Activated B cell treated with CpG ODN at 0.5 μM for 24 hours (primary cell): ENCODE results near the gene ANXA8L1. TPM values are rescaled to one million over a fixed set of nuclear protein-coding genes. Genes with fewer than 3 reads are reported as not detected.
"Not testable (repeated sequence)": the region's sequence is repeated elsewhere in the genome, so short reads cannot be mapped to it uniquely, and the experiment has no call there.

Source experiments
- ATAC-seq: fragments of 200-7000 bp; cut with Tn5 transposase; one replicate; pipeline ENCODE4 v1.10.0; 2021; ENCODE audit warnings: low read depth, mild to moderate bottlenecking, moderate library complexity
- CTCF ChIA-PET: fragments of 350-600 bp; sonication (Branson Sonifier 250); formaldehyde crosslinking; loops from one replicate; lab custom pipeline; 2021; ENCODE audit warnings: antibody characterized with exemption; lab: Charles Lee
- POLR2A ChIA-PET: fragments of 350-600 bp; sonication (Branson Sonifier 250); formaldehyde crosslinking; loops from one replicate; lab custom pipeline; 2021; ENCODE audit warnings: antibody characterized with exemption; lab: Charles Lee
- DNase-seq: peaks from one replicate; pipeline ENCODE4 v3.0.0; 2022
- H3K27ac Mint-ChIP-seq: one replicate; pipeline ENCODE4 v1.8.0; 2020; ENCODE audit warnings: mixed read lengths
- H3K27me3 Mint-ChIP-seq: one replicate; pipeline ENCODE4 v1.8.0; 2021; ENCODE audit warnings: mixed read lengths
- H3K36me3 Mint-ChIP-seq: one replicate; pipeline ENCODE4 v1.8.0; 2021; ENCODE audit warnings: low read depth, mixed read lengths
- H3K4me1 Mint-ChIP-seq: one replicate; pipeline ENCODE4 v1.8.0; 2021; ENCODE audit warnings: mixed read lengths
- H3K4me3 Mint-ChIP-seq: one replicate; pipeline ENCODE4 v1.8.0; 2020; ENCODE audit warnings: mild to moderate bottlenecking, mixed read lengths
- H3K9me3 Mint-ChIP-seq: one replicate; pipeline ENCODE4 v1.8.0; 2020; ENCODE audit warnings: mixed read lengths
- intact Hi-C: fragments of 100-400 bp; cut with micrococcal nuclease; formaldehyde crosslinking; loops from one replicate; pipeline ENCODE4 v1.15.1; 2024
- total RNA-seq: library from RNA; stranded (reverse); gene quantifications from 2 replicates; pipeline ENCODE4 v1.2.3, GENCODE V29; 2022

The ANXA8L1 gene
- total RNA-seq, 1 donor from 2014 or later: not detected

- H3K9me3 Mint-ChIP-seq, H3K27ac Mint-ChIP-seq, ATAC-seq, H3K4me1 Mint-ChIP-seq, DNase-seq, H3K27me3 Mint-ChIP-seq, intact Hi-C loops, H3K4me3 Mint-ChIP-seq, POLR2A ChIA-PET, H3K36me3 Mint-ChIP-seq, CTCF ChIA-PET: not testable (repeated sequence)
Measured at GRCh38 chr10:46385858-46386257, 10.3 kb downstream of the ANXA8L1 start.

DNA sequence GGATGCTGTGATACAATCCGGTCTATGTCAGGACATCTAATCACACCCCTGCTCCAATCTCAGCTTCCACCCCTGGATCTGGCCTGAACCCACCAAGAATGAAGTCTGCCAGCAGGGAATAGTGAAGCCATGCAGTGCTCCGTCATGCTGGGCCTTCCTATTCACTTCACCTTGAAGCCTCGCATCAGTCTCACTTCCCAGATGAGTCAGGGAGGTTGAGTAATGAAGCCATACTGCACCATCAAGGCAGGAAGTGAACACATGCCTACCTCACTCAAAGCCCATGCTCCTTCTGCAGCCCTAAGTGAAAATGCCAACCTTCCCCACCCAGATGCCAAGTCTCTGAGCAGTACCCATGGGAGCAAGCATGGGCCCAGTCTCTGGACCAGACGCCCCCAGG lies 11.1 kb downstream of the ANXA8L1 start:
- H3K9me3 Mint-ChIP-seq, ATAC-seq, H3K27ac Mint-ChIP-seq, DNase-seq, H3K27me3 Mint-ChIP-seq, POLR2A ChIA-PET, CTCF ChIA-PET, H3K4me3 Mint-ChIP-seq, H3K36me3 Mint-ChIP-seq, H3K4me1 Mint-ChIP-seq, intact Hi-C loops: not testable (repeated sequence)

GRCh38 chr10:46387309-46387902 lies 11.8 kb downstream of the ANXA8L1 start:
- DNase-seq, POLR2A ChIA-PET: not testable (repeated sequence)

GRCh38 chr10:46391422-46391821 lies 15.8 kb downstream of the ANXA8L1 start:
- H3K4me3 Mint-ChIP-seq, H3K27ac Mint-ChIP-seq, ATAC-seq, POLR2A ChIA-PET, DNase-seq, H3K4me1 Mint-ChIP-seq, H3K36me3 Mint-ChIP-seq, H3K9me3 Mint-ChIP-seq, H3K27me3 Mint-ChIP-seq, CTCF ChIA-PET, intact Hi-C loops: not testable (repeated sequence)

More at GRCh38 chr10:46387309-46387902, 11.8 kb downstream of the ANXA8L1 start:
- H3K4me3 Mint-ChIP-seq, H3K27me3 Mint-ChIP-seq, H3K27ac Mint-ChIP-seq, H3K36me3 Mint-ChIP-seq, CTCF ChIA-PET, intact Hi-C loops, H3K4me1 Mint-ChIP-seq, ATAC-seq, H3K9me3 Mint-ChIP-seq: not testable (repeated sequence)

GRCh38 chr10:46396441-46397279 lies 21.1 kb downstream of the ANXA8L1 start:
- H3K9me3 Mint-ChIP-seq, POLR2A ChIA-PET, H3K4me3 Mint-ChIP-seq, H3K27me3 Mint-ChIP-seq, DNase-seq, H3K27ac Mint-ChIP-seq, intact Hi-C loops, H3K36me3 Mint-ChIP-seq, H3K4me1 Mint-ChIP-seq, ATAC-seq, CTCF ChIA-PET: not testable (repeated sequence)

GRCh38 chr10:46397767-46398166 lies 22.2 kb downstream of the ANXA8L1 start:
- H3K27ac Mint-ChIP-seq, POLR2A ChIA-PET, ATAC-seq: not testable (repeated sequence)

GRCh38 chr10:46398212-46398886 lies 22.8 kb downstream of the ANXA8L1 start:
- CTCF ChIA-PET, H3K4me1 Mint-ChIP-seq, DNase-seq, H3K4me3 Mint-ChIP-seq, intact Hi-C loops, H3K27me3 Mint-ChIP-seq, H3K9me3 Mint-ChIP-seq, ATAC-seq, POLR2A ChIA-PET, H3K36me3 Mint-ChIP-seq, H3K27ac Mint-ChIP-seq: not testable (repeated sequence)

More at GRCh38 chr10:46397767-46398166, 22.2 kb downstream of the ANXA8L1 start:
- H3K27me3 Mint-ChIP-seq, H3K9me3 Mint-ChIP-seq, H3K36me3 Mint-ChIP-seq, intact Hi-C loops, CTCF ChIA-PET, DNase-seq, H3K4me3 Mint-ChIP-seq, H3K4me1 Mint-ChIP-seq: not testable (repeated sequence)

DNA sequence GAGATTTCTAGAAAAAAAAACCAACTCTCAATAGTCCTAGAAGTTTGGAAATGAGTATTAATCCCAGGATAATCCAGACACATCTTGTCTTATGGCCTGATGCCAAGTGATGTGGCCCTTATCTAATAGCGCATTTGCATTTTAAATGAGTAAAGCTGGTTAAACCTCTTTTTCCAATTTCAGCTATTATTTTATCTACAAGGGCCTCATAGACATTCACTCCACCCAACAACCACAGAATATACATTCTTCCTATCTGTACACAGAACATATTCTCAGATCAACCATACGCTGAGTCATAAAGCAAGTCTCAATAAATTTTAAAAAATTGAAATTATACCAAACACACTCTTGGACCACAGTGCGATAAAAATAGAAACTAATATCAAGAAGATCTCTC lies 34.0 kb downstream of the ANXA8L1 start:
- intact Hi-C loops, H3K27me3 Mint-ChIP-seq, H3K36me3 Mint-ChIP-seq, H3K27ac Mint-ChIP-seq, DNase-seq, H3K9me3 Mint-ChIP-seq, ATAC-seq, H3K4me1 Mint-ChIP-seq, H3K4me3 Mint-ChIP-seq, POLR2A ChIA-PET, CTCF ChIA-PET: not testable (repeated sequence)

DNA sequence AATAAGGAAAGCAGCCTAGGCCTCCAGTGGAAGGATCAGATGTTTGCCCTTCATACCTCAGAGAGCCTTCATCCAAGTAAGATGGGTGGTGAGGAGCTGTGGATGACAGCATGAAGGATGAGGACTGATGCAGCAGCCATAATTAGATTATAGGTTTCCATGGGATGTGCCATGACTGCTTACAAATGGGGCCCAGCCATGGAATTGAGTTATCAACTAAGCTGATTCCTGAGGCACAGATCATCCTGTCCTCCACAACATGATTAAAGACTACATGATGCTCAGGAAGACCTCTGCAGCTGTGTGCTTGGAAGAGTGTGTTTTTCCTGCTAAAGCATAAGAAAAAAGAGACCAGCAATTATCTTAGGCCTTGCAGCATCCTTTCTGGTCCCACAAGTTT lies 35.5 kb downstream of the ANXA8L1 start:
- H3K9me3 Mint-ChIP-seq, CTCF ChIA-PET, H3K36me3 Mint-ChIP-seq, ATAC-seq, H3K27me3 Mint-ChIP-seq, H3K4me3 Mint-ChIP-seq, H3K27ac Mint-ChIP-seq, DNase-seq, intact Hi-C loops, POLR2A ChIA-PET, H3K4me1 Mint-ChIP-seq: not testable (repeated sequence)

DNA sequence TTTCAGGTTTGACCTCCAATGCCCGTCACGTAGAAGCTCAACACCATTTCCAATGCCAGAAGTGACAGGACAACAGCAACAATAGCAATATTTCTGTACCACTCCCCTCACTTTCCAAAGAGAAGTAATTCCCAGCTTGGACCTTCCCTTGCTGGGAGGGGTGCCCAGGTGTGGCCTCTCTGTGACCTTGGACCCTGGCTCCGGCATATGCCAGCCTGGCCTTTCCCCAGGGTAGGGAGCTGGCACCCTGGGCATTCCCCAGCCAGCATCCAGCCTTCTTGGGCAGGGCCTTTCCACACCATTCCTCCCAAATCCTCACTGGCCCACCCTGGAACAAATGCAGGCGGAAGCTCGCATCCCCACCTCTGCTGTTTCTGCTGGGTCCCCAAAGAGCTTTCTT lies 37.1 kb downstream of the ANXA8L1 start:
- H3K27ac Mint-ChIP-seq, POLR2A ChIA-PET, CTCF ChIA-PET, intact Hi-C loops, H3K36me3 Mint-ChIP-seq, ATAC-seq, DNase-seq, H3K4me1 Mint-ChIP-seq, H3K9me3 Mint-ChIP-seq, H3K27me3 Mint-ChIP-seq, H3K4me3 Mint-ChIP-seq: not testable (repeated sequence)

DNA sequence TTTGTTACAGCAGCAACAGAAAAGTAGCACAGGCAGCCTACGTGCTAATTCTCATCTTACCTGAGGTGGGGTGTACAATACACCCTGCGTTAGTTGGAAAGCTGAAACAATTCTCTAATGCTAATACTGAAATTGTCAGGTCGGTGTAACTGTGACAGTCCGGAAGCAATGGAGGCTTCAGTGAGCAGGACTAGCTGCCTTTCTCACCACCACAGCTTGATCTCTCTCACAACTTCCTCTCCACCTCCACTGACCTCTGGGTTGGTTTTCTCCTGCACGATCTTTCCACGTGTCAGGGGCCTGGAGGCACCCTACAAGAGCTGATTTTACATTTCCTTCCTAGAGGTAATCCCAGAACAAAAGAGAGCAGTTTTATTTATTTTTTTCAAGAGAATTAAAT lies 39.7 kb downstream of the ANXA8L1 start:
- H3K4me3 Mint-ChIP-seq, ATAC-seq, DNase-seq, POLR2A ChIA-PET, H3K27ac Mint-ChIP-seq, CTCF ChIA-PET, H3K36me3 Mint-ChIP-seq, intact Hi-C loops, H3K27me3 Mint-ChIP-seq, H3K9me3 Mint-ChIP-seq, H3K4me1 Mint-ChIP-seq: not testable (repeated sequence)

DNA sequence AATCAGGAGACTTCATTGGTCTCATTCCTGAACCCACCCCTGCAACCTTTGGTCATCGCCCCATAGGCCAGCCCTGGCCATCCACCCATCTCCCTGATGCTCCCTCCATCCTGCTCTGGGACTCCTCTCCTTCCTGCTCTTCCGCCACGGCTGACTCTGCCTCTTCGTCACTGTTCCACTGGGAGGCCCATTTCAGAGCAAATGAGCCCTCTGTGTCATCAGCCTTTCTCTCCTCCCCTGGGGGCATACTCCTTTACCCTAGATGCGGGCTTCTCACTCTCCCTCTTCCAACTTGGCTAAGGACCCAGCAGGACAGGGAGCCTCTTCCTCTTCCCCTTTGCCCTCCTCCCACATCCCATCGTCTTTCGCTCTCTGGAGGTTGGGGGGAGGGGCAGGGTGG lies 42.7 kb downstream of the ANXA8L1 start:
- H3K4me3 Mint-ChIP-seq, H3K9me3 Mint-ChIP-seq, DNase-seq, CTCF ChIA-PET, H3K27ac Mint-ChIP-seq, H3K27me3 Mint-ChIP-seq, intact Hi-C loops, H3K4me1 Mint-ChIP-seq, ATAC-seq, POLR2A ChIA-PET, H3K36me3 Mint-ChIP-seq: not testable (repeated sequence)
